NOMO-1 treated with DMSO at 0.1 percent for 48 hours (cell line): ENCODE measurements around the gene TNP2.
"Not testable (repeated sequence)": the region's sequence is repeated elsewhere in the genome, so short reads cannot be mapped to it uniquely, and the experiment has no call there.

Experiments
- DNase-seq: peaks from one replicate; lab custom pipeline; 2025; ENCODE audit not compliant: unreplicated experiment; lab: John Stamatoyannopoulos, UW

The TNP2 gene

GRCh38 chr16:11225677-11226549 lies 43.2 kb downstream of the TNP2 start:
- DNase-seq, result no peak

GRCh38 chr16:11224894-11225676 lies 44.0 kb downstream of the TNP2 start:
- DNase-seq, result no peak

- peak; percentile 79 for DNase-seq
Observed at GRCh38 chr16:11224096-11224893, 44.8 kb downstream of the TNP2 start.

GRCh38 chr16:11220507-11220906 lies 48.6 kb downstream of the TNP2 start:
- DNase-seq, result not testable (repeated sequence)

- DNase-seq, result peak; percentile 60
Observed at GRCh38 chr16:11219178-11219577, 49.9 kb downstream of the TNP2 start.

GRCh38 chr16:11218604-11218962 lies 50.5 kb downstream of the TNP2 start:
- DNase-seq, result no peak
